ENCODE data around the gene MRPL20. TPM values are rescaled to one million over a fixed set of nuclear protein-coding genes. Genes with fewer than 3 reads are reported as not detected.

The MRPL20 gene
- total and polyA plus RNA-seq, 4 experiments from 2014 or later: 119 to 202 (median 147) TPM

DNA sequence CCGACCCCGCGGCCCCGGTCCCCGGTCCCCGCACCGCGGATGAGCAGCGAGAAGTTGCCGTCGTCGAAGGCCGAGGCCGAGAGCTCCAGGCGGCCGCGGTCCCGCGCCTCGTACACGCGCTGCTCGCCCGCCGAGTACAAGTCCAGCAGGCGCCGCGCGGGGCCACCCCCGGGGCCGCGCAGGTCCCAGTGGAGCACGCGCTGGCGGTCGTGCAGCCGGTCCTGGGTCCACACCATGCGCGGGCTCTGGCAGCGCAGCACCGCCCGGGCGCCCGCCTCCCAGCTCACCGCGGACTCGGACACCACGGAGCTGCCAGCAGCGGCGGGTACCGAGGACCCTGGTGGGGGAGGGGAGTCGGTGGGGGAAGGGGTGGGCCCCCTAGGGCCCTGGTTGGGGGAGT lies 51.7 kb downstream of the MRPL20 start:
- Histone ChIP-seq H3K36me3 (ENCODE audit: insufficient read depth, low read length) (no peaks in the 10 kb centered on the region), H3K4me1 (ENCODE audit: insufficient read depth, low read length) (peaks cover 26% of the 10 kb centered on the region), H3K4me3 (ENCODE audit: low read length in 2 of 2) (no peak overlapping the region), H3K9me3 (ENCODE audit: control insufficient read depth in 1 of 2, low read length in 2 of 2) (no peaks in the 10 kb centered on the region), H3K27me3 (ENCODE audit: insufficient read depth, low read length) (no peaks in the 10 kb centered on the region), H3K27ac (ENCODE audit: low read depth, low read length) (no peak overlapping the region)
- no peak overlapping the region for H3K4me3 Mint-ChIP-seq
- H3K4me1 Mint-ChIP-seq: peaks cover 2 to 27% (median 11%) of the 10 kb centered on the region in 4 donors
- DNase-seq: no peak
- POLR2A ChIA-PET (ENCODE audit: partially characterized antibody): interaction anchor here (0.7 kb wide), 1 partner anchor 44 kb away, joined by 3 read pairs; the partner anchor contains the start of gene CCNL2
- CTCF ChIA-PET (ENCODE audit: partially characterized antibody): interaction anchor here (1.2 kb wide), 1 partner anchor 16 kb away, joined by 3 read pairs; no protein-coding TSS in a partner anchor
- peaks cover 6 to 17% of the 10 kb centered on the region in 2 donors for H3K27me3 Mint-ChIP-seq
- H3K27ac Mint-ChIP-seq: no peak overlapping the region
- H3K9me3 Mint-ChIP-seq: peaks cover 0 to 2% (median 0%) of the 10 kb centered on the region in 8 donors
- H3K36me3 Mint-ChIP-seq: no peaks in the 10 kb centered on the region
- intact Hi-C loops (cut with micrococcal nuclease): no loop called here

DNA sequence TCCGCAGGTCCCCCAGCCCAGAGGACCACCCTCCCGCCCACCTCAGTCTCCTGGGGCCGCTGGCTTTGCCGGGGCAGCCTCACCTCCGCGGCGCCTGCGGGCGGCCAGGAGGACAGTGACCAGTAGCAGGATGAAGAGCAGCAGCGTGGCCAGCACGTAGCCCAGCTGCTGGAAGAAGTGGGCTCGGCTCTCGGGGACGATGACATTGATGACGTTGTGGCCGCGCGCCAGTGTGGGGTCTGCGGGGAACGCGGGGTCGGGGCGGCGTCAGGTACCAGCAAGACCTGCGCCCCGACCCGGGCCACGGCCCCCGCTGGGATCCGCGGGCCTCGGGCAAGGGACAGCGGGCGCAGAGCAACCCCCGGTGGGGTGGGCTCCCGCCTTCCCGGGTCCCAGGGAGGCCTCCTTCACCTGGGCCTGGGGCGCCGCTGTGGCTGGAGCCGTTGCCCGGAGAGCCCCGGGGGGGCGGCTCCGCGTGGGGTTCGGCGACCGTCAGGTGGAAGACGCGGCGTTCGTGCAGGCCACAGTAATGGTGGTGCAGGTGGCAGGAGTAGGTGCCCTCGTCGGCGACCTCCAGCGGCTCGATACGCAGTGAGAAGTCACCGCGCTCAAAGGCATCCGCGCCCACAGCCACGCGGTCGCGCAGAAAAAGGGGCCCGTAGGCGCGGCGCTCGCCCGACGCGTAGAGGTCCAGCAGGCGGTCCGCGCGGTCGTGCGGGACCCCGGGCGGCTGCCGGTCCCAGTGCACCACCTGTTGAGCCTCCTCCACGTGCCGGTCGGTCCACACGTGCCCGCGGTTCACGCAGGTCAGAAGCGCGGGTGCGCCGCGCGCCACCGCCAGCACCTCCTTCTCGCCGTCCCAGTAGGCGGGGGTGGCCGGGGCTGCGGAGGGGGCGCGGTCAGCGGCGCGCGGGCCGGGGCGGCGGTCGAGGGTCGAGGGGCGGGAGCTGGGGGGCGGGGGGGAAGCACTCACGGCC lies 52.5 kb downstream of the MRPL20 start:
- Histone ChIP-seq H3K4me1 (ENCODE audit: insufficient read depth, low read length) (peaks cover 26% of the 10 kb centered on the region), H3K36me3 (ENCODE audit: insufficient read depth, low read length) (no peaks in the 10 kb centered on the region), H3K9me3 (ENCODE audit: control insufficient read depth in 1 of 2, low read length in 2 of 2) (no peaks in the 10 kb centered on the region), H3K27ac (ENCODE audit: low read depth, low read length) (no peak overlapping the region), H3K27me3 (ENCODE audit: insufficient read depth, low read length) (no peaks in the 10 kb centered on the region), H3K4me3 (ENCODE audit: low read length in 2 of 2) (no peak overlapping the region)
- CTCF ChIA-PET (ENCODE audit: partially characterized antibody): interaction anchor here (0.9 to 1.2 kb wide), 2 partner anchors 17 to 18 kb away, joined by 3 read pairs; no protein-coding TSS in a partner anchor
- Mint-ChIP-seq H3K36me3 (no peaks in the 10 kb centered on the region), H3K4me1 (peaks cover 2 to 26% (median 11%) of the 10 kb centered on the region in 4 donors), H3K27ac (peak overlapping the region in 1 of 7 donors; percentile 30), H3K9me3 (peaks cover 0 to 2% (median 0%) of the 10 kb centered on the region in 8 donors), H3K4me3 (peak overlapping the region in 5 of 8 donors; percentile 20 to 57 (median 38)), H3K27me3 (peaks cover 6 to 17% of the 10 kb centered on the region in 2 donors)
- intact Hi-C loops (cut with micrococcal nuclease): no loop called here
- peak in 1 of 5 donors; percentile 32 for DNase-seq
- POLR2A ChIA-PET (ENCODE audit: partially characterized antibody): interaction anchor here (0.7 to 3.5 kb wide), 4 partner anchors 15 to 44 kb away, joined by 3 to 24 read pairs (median 3); partner anchors contain the start of genes AURKAIP1 and CCNL2

DNA sequence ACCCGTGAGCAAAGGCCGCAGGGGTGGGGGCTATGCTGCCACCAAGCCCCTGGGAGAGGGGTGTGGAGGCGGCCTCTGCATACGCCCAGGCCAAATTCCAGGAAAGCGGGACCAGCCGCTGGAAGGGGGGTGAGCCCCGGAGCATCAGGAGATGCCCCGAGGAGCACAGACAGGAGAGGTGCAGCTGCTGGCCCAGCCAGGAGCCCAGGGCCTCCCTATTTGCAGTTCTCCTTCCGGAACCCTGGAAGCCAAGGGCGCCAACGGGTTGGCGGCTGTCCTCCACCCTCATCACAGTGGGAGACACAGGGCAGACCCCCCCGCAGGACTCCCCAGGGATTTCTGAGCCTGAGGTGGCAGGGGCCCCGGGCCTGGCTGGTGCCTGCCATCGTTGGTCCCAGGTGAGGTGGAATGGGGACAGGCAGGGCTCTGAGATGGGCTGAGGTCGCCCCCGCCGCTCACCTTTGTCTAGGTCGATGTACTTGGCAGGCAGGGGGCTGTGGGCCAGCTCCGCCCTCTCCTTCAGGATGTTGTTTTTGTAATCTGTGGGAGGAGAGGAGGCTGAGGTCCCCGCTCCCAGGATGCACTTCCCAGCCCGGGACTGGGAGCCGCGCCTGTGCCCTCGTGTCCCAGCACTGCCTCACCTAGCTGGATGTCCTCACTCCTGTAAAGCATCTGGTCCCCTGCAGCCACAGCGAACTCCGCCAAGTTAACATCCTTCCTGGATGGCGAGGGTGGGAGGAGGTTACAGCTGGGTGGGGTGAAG lies 53.5 kb downstream of the MRPL20 start:
- peaks cover 0 to 2% (median 0%) of the 10 kb centered on the region in 8 donors for H3K9me3 Mint-ChIP-seq
- H3K4me3 Mint-ChIP-seq: peak overlapping the region in 3 of 8 donors; percentile 25 to 55 (median 32)
- CTCF ChIA-PET (ENCODE audit: partially characterized antibody): interaction anchor here (0.9 kb wide), 1 partner anchor 19 kb away, joined by 3 read pairs; no protein-coding TSS in a partner anchor
- no peaks in the 10 kb centered on the region for H3K36me3 ChIP-seq (ENCODE audit: insufficient read depth, low read length)
- DNase-seq: no peak
- H3K9me3 ChIP-seq (ENCODE audit: control insufficient read depth in 1 of 2, low read length in 2 of 2): no peaks in the 10 kb centered on the region
- H3K4me1 Mint-ChIP-seq: peaks cover 0 to 20% (median 5%) of the 10 kb centered on the region in 4 donors
- H3K27ac ChIP-seq (ENCODE audit: low read depth, low read length): no peak overlapping the region
- no peak overlapping the region for H3K4me3 ChIP-seq (ENCODE audit: low read length in 2 of 2)
- no peaks in the 10 kb centered on the region for H3K36me3 Mint-ChIP-seq
- intact Hi-C loops (cut with micrococcal nuclease): no loop called here
- peaks cover 20% of the 10 kb centered on the region for H3K4me1 ChIP-seq (ENCODE audit: insufficient read depth, low read length)
- peak overlapping the region in 1 of 7 donors; percentile 30 for H3K27ac Mint-ChIP-seq
- H3K27me3 ChIP-seq (ENCODE audit: insufficient read depth, low read length): no peaks in the 10 kb centered on the region
- peaks cover 4 to 13% of the 10 kb centered on the region in 2 donors for H3K27me3 Mint-ChIP-seq
- POLR2A ChIA-PET (ENCODE audit: partially characterized antibody): interaction anchor here (0.8 to 3.5 kb wide), 3 partner anchors 16 to 21 kb away, joined by 3 to 24 read pairs (median 3); partner anchors contain the start of gene AURKAIP1

DNA sequence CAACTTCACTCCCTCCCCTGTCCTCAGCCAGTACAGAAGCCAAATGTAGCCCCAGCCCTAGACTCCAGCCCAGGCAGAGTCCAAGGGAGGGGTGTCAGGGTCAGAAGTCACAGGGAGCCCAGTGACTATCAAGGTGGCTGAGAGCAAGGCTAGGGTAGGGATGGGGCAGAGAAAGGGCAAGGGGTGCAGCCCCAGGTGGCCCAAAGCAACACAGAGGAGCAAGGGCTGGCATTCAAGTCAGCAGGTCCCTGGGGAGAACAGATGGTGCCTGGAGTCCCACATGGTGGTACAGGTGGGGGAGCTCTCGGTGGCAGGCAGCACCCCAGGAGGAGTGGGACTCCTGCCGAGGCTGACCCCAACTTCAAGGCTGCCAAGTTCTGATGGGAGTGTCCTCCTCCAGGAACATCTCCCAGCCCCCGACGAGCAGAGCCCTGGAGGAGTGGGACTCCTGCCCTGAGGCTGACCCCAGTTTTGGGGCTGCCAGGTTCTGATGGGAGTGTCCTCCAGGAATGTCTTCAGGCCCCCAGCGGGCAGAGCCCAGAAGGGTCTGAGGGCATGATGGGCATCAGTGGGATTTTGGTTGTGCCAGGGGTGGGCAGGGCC lies 54.2 kb downstream of the MRPL20 start:
- Histone ChIP-seq H3K9me3 (ENCODE audit: control insufficient read depth in 1 of 2, low read length in 2 of 2) (no peaks in the 10 kb centered on the region), H3K4me1 (ENCODE audit: insufficient read depth, low read length) (peaks cover 21% of the 10 kb centered on the region), H3K4me3 (ENCODE audit: low read length in 2 of 2) (no peak overlapping the region), H3K27ac (ENCODE audit: low read depth, low read length) (no peak overlapping the region), H3K36me3 (ENCODE audit: insufficient read depth, low read length) (no peaks in the 10 kb centered on the region), H3K27me3 (ENCODE audit: insufficient read depth, low read length) (no peaks in the 10 kb centered on the region)
- peaks cover 4 to 13% of the 10 kb centered on the region in 2 donors for H3K27me3 Mint-ChIP-seq
- no peak for DNase-seq
- POLR2A ChIA-PET (ENCODE audit: partially characterized antibody): interaction anchor here (1.4 to 3.5 kb wide), 2 partner anchors 16 to 22 kb away, joined by 3 to 24 read pairs; partner anchors contain the start of gene AURKAIP1
- peak overlapping the region in 2 of 7 donors; percentile 25 to 78 for H3K27ac Mint-ChIP-seq
- intact Hi-C loops (cut with micrococcal nuclease): no loop called here
- peaks cover 0 to 2% (median 0%) of the 10 kb centered on the region in 8 donors for H3K9me3 Mint-ChIP-seq
- CTCF ChIA-PET (ENCODE audit: partially characterized antibody): interaction anchor here (1.8 kb wide), 1 partner anchor 19 kb away, joined by 9 read pairs; no protein-coding TSS in a partner anchor
- H3K4me3 Mint-ChIP-seq: peak overlapping the region in 6 of 8 donors; percentile 21 to 91 (median 50)
- H3K4me1 Mint-ChIP-seq: peaks cover 0 to 20% (median 7%) of the 10 kb centered on the region in 4 donors
- no peaks in the 10 kb centered on the region for H3K36me3 Mint-ChIP-seq

Other genes with a start within 250 kb of the MRPL20 start
- not detected for gene TTLL10, start 233.4 kb downstream of the MRPL20 start, total RNA-seq
- under 1 TPM; 0.27 to 0.45 TPM for gene TTLL10, start 233.4 kb downstream of the MRPL20 start, polyA plus RNA-seq
- gene TNFRSF18, start 200.7 kb downstream of the MRPL20 start, total RNA-seq: 1 to 10 TPM; 8.0 to 8.6 TPM
- gene TNFRSF18, start 200.7 kb downstream of the MRPL20 start, polyA plus RNA-seq: 10 to 100 TPM; 22.1 to 27.1 TPM
- 10 to 100 TPM; 13.5 to 15.5 TPM for gene TNFRSF4, start 193.1 kb downstream of the MRPL20 start, total RNA-seq
- 10 to 100 TPM; 63.2 to 75.1 TPM for gene TNFRSF4, start 193.1 kb downstream of the MRPL20 start, polyA plus RNA-seq
- gene SDF4, start 175.3 kb downstream of the MRPL20 start, total RNA-seq: 100 to 1,000 TPM; 125 to 138 TPM
- gene SDF4, start 175.3 kb downstream of the MRPL20 start, polyA plus RNA-seq: 100 to 1,000 TPM in 1 of 2 donors, 10 to 100 TPM in 1; 97.4 to 106 TPM
- gene B3GALT6, start 175.1 kb downstream of the MRPL20 start, total RNA-seq: 10 to 100 TPM; 23.0 to 23.7 TPM
- 10 to 100 TPM in 1 of 2 donors, 1 to 10 TPM in 1; 5.4 to 14.4 TPM for gene B3GALT6, start 175.1 kb downstream of the MRPL20 start, polyA plus RNA-seq
- 1 to 10 TPM; 2.4 to 3.3 TPM for gene C1QTNF12, start 160.6 kb downstream of the MRPL20 start, total RNA-seq
- gene C1QTNF12, start 160.6 kb downstream of the MRPL20 start, polyA plus RNA-seq: under 1 TPM in 1 of 2 donors, not detected in 1; 0.31 TPM
- gene UBE2J2, start 133.4 kb downstream of the MRPL20 start, total RNA-seq: 10 to 100 TPM; 82.8 to 92.9 TPM
- gene UBE2J2, start 133.4 kb downstream of the MRPL20 start, polyA plus RNA-seq: 10 to 100 TPM; 79.4 to 96.7 TPM
- gene SCNN1D, start 126.9 kb downstream of the MRPL20 start, total RNA-seq: 10 to 100 TPM in 1 of 2 experiments, 1 to 10 TPM in 1; 9.6 to 11.5 TPM
- under 1 TPM in 1 of 2 donors, not detected in 1; 0.25 TPM for gene SCNN1D, start 126.9 kb downstream of the MRPL20 start, polyA plus RNA-seq
- 10 to 100 TPM; 59.7 to 65.6 TPM for gene ACAP3, start 99.4 kb downstream of the MRPL20 start, total RNA-seq
- gene ACAP3, start 99.4 kb downstream of the MRPL20 start, polyA plus RNA-seq: 1 to 10 TPM; 5.4 to 6.9 TPM
- 10 to 100 TPM; 24.1 to 27.9 TPM for gene PUSL1, start 98.7 kb downstream of the MRPL20 start, total RNA-seq
- 10 to 100 TPM; 15.4 to 16.7 TPM for gene PUSL1, start 98.7 kb downstream of the MRPL20 start, polyA plus RNA-seq
- gene INTS11, start 82.6 kb downstream of the MRPL20 start, total RNA-seq: 100 to 1,000 TPM; 163 to 173 TPM
- 10 to 100 TPM; 68.3 to 71.3 TPM for gene INTS11, start 82.6 kb downstream of the MRPL20 start, polyA plus RNA-seq
- gene CPTP, start 82.5 kb downstream of the MRPL20 start, total RNA-seq: 10 to 100 TPM; 25.0 to 28.3 TPM
- gene CPTP, start 82.5 kb downstream of the MRPL20 start, polyA plus RNA-seq: 10 to 100 TPM; 15.4 to 26.8 TPM
- 1 to 10 TPM; 1.5 TPM for gene TAS1R3, start 76.0 kb downstream of the MRPL20 start, total RNA-seq
- under 1 TPM in 1 of 2 donors, not detected in 1; 0.47 TPM for gene TAS1R3, start 76.0 kb downstream of the MRPL20 start, polyA plus RNA-seq
- 10 to 100 TPM; 43.7 to 44.6 TPM for gene DVL1, start 57.9 kb downstream of the MRPL20 start, total RNA-seq
- 1 to 10 TPM in 1 of 2 donors, under 1 TPM in 1; 0.19 to 1.9 TPM for gene DVL1, start 57.9 kb downstream of the MRPL20 start, polyA plus RNA-seq
- under 1 TPM in 1 of 2 experiments, not detected in 1; 0.35 TPM for gene MXRA8, start 48.7 kb downstream of the MRPL20 start, total RNA-seq
- gene MXRA8, start 48.7 kb downstream of the MRPL20 start, polyA plus RNA-seq: under 1 TPM in 1 of 2 donors, not detected in 1; 0.57 TPM
- gene AURKAIP1, start 32.1 kb downstream of the MRPL20 start, total RNA-seq: 10 to 100 TPM; 60.4 to 72.7 TPM
- 100 to 1,000 TPM; 159 to 179 TPM for gene AURKAIP1, start 32.1 kb downstream of the MRPL20 start, polyA plus RNA-seq
- 100 to 1,000 TPM; 388 to 394 TPM for gene CCNL2, start 8.0 kb downstream of the MRPL20 start, total RNA-seq
- 10 to 100 TPM; 18.3 to 36.6 TPM for gene CCNL2, start 8.0 kb downstream of the MRPL20 start, polyA plus RNA-seq
- gene ANKRD65, start 14.0 kb upstream of the MRPL20 start, total RNA-seq: not detected
- not detected for gene ANKRD65, start 14.0 kb upstream of the MRPL20 start, polyA plus RNA-seq
- gene VWA1, start 28.4 kb upstream of the MRPL20 start, total RNA-seq: not detected
- not detected for gene VWA1, start 28.4 kb upstream of the MRPL20 start, polyA plus RNA-seq
- 1 to 10 TPM; 1.5 to 1.6 TPM for gene ATAD3C, start 42.4 kb upstream of the MRPL20 start, total RNA-seq
- gene ATAD3C, start 42.4 kb upstream of the MRPL20 start, polyA plus RNA-seq: 1 to 10 TPM; 1.8 to 2.1 TPM
- gene ATAD3B, start 64.5 kb upstream of the MRPL20 start, total RNA-seq: 10 to 100 TPM; 51.1 to 53.8 TPM
- gene ATAD3B, start 64.5 kb upstream of the MRPL20 start, polyA plus RNA-seq: 1 to 10 TPM; 2.9 to 8.1 TPM
- 10 to 100 TPM; 23.0 to 24.7 TPM for gene ATAD3A, start 104.9 kb upstream of the MRPL20 start, total RNA-seq
- 10 to 100 TPM in 1 of 2 donors, 1 to 10 TPM in 1; 9.5 to 12.2 TPM for gene ATAD3A, start 104.9 kb upstream of the MRPL20 start, polyA plus RNA-seq
- 1 to 10 TPM; 1.8 to 2.8 TPM for gene TMEM240, start 133.3 kb upstream of the MRPL20 start, total RNA-seq
- not detected for gene TMEM240, start 133.3 kb upstream of the MRPL20 start, polyA plus RNA-seq
- 100 to 1,000 TPM; 128 to 132 TPM for gene SSU72, start 167.6 kb upstream of the MRPL20 start, total RNA-seq
- gene SSU72, start 167.6 kb upstream of the MRPL20 start, polyA plus RNA-seq: 100 to 1,000 TPM; 202 to 209 TPM
- 1 to 10 TPM; 2.7 to 2.9 TPM for gene FNDC10, start 192.8 kb upstream of the MRPL20 start, total RNA-seq
- gene FNDC10, start 192.8 kb upstream of the MRPL20 start, polyA plus RNA-seq: 1 to 10 TPM in 1 of 2 donors, under 1 TPM in 1; 0.72 to 1.3 TPM
- 100 to 1,000 TPM; 112 to 114 TPM for gene MIB2, start 208.2 kb upstream of the MRPL20 start, total RNA-seq
- 10 to 100 TPM; 12.7 to 34.6 TPM for gene MIB2, start 208.2 kb upstream of the MRPL20 start, polyA plus RNA-seq
- 1 to 10 TPM; 3.5 to 3.7 TPM for gene MMP23B, start 224.9 kb upstream of the MRPL20 start, total RNA-seq
- under 1 TPM in 1 of 2 donors, not detected in 1; 0.53 TPM for gene MMP23B, start 224.9 kb upstream of the MRPL20 start, polyA plus RNA-seq